SK-N-DZ (cell line): ENCODE results near the gene LRP1.

Experiments
- DNase-seq: peaks from one replicate; pipeline ENCODE4 v3.0.0-alpha.2; 2015; ENCODE audit warnings: low spot score

LRP1 gene

GRCh38 chr12:57234233-57234570 is 105.9 kb downstream of the LRP1 start:
- no peak for DNase-seq

DNA sequence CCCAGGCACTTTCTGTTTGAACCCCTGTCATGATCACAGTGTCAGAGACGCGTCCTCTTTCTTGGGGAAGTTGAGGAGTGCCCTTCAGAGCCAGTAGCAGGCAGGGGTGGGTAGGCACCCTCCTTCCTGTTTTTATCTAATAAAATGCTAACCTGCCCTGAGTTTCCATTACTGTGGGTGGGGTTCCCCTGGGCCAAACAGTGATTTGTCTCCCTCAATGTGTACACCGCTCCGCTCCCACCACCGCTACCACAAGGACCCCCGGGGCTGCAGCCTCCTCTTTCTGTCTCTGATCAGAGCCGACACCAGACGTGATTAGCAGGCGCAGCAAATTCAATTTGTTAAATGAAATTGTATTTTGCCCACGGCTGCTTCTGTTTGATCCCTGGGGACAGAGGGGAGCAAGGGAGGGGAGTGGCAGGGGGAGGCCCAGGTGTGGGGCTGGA is 106.3 kb downstream of the LRP1 start:
- DNase-seq: peak; percentile 90

GRCh38 chr12:57235017-57235727 is 106.9 kb downstream of the LRP1 start:
- no peak for DNase-seq

DNA sequence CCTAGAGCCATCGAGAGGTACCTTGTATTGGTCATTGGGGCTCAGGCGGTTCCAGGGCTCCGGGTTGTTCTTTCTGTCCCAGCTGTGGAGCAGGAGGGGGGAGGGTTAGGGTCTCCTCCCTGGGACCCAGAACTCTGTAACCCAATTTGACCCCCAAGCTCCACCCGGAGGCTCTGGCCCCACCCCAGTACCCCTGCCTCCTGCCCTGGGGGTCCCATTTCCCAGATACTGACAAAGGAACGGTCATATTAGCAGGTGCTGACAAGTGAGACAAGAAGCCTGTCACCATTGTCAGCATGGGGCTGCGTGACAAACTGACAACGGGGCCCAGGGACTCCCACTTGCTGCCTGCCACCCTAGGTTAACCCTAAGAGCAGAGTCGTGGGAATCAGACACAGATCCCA is 107.4 kb downstream of the LRP1 start:
- no peak for DNase-seq

DNA sequence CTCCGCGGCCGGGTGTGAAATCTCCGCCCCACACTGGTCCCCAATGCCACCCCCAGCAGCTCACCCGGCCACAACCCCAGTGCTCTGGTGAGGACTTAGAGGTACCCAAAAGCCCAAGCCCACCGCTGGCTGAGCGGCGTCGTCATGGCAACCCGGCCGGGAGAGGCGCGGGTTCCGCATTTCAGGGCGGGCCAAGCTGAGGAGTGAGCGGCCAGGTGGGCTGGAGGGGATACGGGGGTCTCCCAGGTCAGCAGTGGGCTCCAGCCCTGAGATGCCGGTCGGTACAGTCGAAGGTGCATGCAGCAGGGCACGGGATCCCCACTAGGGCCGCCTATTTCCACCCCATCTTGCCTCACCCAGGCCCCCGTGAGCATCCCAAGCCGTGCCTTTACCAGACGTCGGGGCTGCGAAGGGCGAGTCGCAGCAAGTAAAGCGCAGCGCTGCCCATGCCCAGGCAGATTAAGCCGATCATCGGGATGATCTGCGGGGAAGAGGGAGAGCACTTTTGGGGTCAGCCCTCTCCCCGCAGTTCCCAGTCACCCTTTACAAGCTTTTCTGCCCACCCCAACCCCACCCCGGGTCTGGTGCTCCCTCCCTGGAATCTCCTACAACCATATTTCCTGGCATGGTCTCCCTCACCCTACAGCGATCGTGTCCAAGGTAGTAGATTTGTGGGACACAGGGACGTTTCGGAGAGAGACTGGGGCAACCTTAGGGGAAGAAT is 108.1 kb downstream of the LRP1 start:
- no peak for DNase-seq

GRCh38 chr12:57236925-57237595 is 108.8 kb downstream of the LRP1 start:
- DNase-seq: no peak

- no peak for DNase-seq
Observed at GRCh38 chr12:57237596-57237931, 109.3 kb downstream of the LRP1 start.

DNA sequence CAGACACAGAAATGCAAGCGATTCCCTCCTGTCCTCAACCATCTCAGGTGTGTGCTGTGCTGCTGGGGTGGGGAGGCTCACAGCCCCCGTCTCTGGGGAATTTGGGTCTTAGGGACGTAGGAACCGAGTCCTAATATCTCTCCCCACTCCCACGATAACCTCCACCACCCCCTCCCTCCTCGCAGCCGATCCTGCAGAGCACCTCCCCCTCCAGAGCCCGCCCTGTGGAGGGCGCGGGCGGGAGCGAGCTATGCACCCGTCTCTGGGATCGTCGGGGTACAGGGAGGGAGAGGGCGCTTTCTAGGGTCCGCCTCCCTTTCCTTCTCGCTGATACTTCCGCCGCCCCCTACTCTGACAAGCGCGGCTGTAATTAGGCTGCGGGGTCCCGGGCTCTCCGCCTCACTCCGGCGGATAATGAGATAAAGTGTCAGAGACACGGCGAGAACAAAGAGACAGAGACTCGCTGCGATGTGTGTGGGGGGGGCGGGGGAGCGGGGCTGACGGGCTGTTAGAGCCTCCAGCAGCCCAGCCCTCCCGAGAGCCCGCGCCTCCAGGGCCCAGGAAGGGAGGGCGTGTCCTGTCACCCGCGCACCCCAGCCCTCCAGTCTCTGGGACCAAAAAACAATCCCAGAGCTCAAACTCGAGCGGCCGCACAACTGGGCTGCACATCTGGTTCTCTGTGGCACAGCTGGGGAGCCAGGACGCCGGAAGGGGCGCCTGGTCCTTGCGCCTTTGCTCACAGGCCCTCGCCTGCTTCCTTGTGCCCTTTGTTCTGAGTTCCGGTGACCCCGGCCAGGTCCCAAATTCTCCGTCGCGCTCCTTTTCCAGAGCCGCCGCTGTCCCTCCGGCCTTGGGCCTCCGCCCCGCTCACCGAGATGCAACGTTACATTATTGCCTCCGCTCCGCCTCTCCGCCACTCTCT is 109.9 kb downstream of the LRP1 start:
- DNase-seq: no peak

DNA sequence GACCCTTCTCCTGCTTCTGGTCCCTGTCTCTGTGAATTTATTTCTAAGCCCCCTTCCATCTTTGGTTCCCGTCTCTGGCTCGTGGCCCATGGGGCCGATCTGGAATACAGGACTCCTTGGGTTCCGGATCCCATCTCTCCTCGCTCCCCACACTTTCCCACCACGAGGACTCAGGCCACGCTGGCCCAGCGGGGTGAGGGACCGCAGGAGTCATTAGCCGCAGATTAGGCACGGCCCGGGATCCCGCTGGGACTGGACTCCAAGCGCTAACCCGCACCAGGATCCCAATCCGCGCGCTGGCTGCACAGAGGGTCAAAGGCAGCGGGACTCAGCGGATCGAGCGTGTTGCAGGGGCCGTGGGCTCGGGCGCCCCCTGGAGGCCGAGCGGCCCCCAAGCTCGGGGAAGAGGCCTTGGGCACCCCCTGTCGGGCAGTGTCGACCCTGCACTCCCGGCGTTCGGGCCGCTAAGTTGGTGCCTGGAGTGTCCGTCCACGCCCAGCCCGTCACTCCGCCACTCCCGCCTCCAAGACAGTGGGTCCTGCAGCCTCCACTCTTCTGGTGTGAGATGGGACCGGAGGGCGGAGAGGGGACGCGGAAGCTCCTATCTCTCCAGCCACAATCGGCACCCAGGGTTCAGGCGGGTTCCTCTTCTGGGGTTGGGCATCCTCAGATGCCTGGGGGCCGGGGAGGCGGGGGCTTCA is 110.7 kb downstream of the LRP1 start:
- peak; percentile 93 for DNase-seq

GRCh38 chr12:57239587-57240065 is 111.3 kb downstream of the LRP1 start:
- DNase-seq: peak; percentile 73

DNA sequence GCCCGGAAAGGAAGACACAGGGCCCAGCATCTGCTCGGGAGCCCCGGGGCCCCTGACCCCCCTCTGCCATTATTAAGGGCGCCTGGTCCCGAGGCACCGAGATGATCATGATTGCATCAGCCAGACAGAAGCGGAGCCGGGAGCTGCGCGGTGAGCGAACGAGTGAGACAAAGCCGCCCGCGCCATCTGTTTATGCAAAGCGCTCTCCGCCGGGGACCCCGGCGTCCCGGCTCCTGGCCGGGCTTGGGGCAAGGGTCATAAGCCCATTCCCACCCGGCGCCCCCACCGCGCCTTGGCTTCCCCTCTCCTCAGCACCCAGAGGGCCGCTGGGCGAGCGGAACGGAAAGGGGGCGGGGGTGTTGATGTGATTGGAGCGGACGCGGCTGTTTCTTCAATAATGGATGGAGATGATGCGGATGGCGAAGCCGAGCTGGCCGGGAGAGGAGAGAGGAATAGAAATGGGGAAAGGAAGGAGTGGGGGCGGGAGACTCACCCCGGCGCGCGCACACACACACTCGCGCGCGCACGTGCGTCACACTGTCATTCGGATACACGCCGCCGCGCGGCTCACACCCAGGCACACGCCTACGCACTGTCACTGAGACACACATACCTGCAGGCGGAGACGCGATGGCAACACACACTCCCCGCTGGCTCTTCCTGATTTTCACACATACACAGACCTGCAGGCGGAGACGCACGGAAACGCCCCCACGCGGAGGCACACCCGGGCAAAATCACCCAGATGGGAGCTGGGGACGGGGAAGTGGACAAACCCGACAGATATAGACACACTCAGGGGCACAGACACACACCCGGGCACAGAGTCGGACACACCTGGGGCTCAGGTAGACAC is 112.0 kb downstream of the LRP1 start:
- peak; percentile 86 for DNase-seq

GRCh38 chr12:57240926-57241401 is 112.7 kb downstream of the LRP1 start:
- peak; percentile 79 for DNase-seq

GRCh38 chr12:57241402-57242310 is 113.4 kb downstream of the LRP1 start:
- peak; percentile 57 for DNase-seq

GRCh38 chr12:57242329-57242690 is 114.0 kb downstream of the LRP1 start:
- no peak for DNase-seq

GRCh38 chr12:57242691-57243454 is 114.6 kb downstream of the LRP1 start:
- peak; percentile 90 for DNase-seq

DNA sequence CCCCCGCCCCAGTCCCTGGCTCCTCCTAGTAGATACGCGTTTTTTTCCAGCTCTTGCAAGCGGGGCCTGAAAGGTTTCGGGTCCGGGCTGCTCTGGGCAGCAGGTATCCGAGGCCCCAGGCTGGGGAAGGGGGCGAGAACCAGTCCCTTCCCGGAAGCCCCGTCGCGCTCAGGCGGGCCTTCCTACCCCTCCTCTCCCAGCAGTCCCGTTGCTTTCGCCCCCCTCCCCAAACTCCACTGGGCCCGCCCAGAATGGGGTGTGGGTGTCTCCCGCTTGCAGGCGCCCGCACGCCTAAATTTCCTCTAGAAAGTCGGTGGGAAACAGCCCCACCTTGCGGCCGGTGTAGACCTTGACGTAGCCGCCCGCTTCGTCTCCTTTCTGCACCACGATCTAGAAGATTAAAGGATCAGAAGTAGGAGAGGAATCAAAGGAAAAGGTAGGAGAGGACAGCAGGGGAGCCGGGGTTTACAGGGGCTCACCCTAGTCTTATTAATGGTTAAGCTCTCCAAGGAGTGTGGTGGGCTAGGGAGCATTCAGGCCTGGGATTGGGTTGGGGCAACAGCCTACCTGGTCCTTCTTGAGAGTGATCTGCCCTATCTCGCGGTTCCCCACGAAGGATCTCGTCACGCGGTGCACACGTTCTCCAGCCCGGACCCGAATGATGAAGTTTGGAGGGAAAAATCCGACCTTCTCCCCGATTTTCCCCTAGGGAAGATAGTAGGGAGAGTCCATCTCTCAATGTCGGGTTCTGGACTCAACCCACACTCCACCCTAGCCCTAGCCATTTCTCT is 115.4 kb downstream of the LRP1 start:
- peak; percentile 76 for DNase-seq

DNA sequence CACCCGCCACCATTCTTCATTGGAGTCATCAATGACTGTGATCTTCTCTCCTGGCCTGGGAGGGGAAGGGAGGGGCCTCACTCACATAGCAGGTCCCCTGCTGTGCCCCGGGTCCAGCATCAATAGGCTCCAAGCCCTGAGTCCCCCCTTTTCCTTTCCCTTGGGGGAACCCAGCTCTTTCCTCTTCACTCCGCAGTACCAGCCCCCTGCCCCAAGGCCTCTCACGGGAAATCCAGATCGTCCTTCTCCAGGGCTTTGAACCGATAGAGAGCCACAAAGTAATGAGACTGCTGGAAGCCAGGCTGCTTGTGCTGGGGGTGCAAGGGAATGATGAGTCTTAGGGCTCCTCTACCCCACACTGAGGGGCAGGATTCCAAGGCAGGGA is 116.0 kb downstream of the LRP1 start:
- no peak for DNase-seq
